GM19193 (cell line): ENCODE results near the gene SELENBP1.

Source experiments
- POLR2A ChIP-seq: IDR thresholded peaks from 4 replicates; pipeline ENCODE4 v1.6.1; 2011; ENCODE audit not compliant: insufficient read depth, insufficient read length; ENCODE audit errors: extremely low read depth

SELENBP1 gene

GRCh38 chr1:151334822-151335221, 37.7 kb downstream of the SELENBP1 start:
- TF ChIP-seq POLR2A: no peak

GRCh38 chr1:151327903-151328674, 44.4 kb downstream of the SELENBP1 start:
- no peak for TF ChIP-seq POLR2A

- TF ChIP-seq POLR2A: peak; percentile 80
Measured at GRCh38 chr1:151327223-151327902, 45.1 kb downstream of the SELENBP1 start, which contains the start of gene PI4KB. TSS of gene PI4KB (minus strand) at chr1:151327416. CDS start at chr1:151316481, 10,935 bp downstream.

DNA sequence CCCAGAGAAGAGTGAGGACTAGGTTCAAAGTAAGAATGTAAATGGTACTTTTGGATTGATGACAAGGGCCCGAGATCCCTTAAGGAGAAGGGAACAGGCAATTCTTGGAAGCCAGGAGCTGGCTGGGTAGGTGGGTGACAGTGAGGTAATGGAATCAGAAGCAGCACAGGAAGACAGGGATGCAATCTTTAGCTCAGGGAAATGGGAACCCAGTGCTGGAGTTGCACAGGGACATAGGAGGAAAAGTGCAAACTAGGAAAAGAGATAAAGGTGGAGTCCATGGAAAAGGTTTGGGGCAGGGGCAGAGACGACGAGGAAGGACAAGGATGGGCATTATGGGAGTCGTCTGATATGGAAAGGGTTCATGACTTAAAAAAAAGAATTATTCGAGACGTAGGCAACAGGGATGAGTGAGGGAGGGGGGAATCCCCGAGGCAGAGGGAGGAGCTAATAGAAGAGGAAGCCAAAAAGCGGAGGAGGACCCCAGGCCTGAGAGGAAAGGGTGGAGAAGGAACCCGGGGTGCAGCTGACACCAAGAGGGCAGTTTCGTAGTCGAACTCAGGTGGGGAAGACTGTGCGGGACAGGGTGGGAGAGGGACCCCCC, 45.8 kb downstream of the SELENBP1 start:
- TF ChIP-seq POLR2A: no peak

DNA sequence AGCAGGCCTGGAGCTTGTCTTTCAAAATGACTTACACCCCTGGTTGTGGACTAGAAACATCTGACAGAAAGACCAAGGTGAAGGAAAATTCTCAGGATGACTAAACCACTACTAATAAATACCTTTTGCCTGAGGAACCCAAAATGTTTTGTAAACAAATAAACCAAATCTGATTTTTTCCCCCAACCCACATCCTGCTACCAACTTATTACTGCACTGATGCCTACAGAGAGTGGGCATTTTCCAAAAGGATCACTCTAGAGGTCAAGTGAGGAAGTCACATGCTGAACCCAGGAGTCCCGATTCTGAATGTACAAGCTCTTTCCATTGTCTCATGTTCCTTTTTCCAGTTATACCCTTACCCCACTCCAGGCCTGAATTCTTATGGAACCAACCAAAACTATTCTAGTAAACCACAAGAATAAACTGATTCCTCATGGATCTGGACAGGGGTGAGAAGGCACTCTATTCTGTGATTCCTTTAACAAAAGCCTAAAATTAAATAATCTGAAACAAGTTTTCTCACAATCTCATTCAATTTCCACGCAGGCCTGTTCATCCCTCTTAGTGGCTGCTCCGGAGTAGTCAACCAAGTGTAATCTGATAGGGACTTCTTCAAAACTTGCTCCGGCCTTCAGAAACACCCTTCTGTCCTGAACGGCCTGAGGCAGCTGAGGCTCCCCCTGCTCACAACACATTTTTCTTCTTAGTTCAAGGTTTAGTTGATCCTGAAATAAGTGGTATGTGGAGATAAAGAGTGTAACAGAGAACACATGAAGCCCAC, 46.7 kb downstream of the SELENBP1 start:
- TF ChIP-seq POLR2A: no peak

GRCh38 chr1:151325231-151325630, 47.3 kb downstream of the SELENBP1 start:
- TF ChIP-seq POLR2A: no peak

- no peak for TF ChIP-seq POLR2A
Measured at GRCh38 chr1:151324390-151324930, 48.0 kb downstream of the SELENBP1 start.

- no peak for TF ChIP-seq POLR2A
Measured at GRCh38 chr1:151318975-151319374, 53.5 kb downstream of the SELENBP1 start.

DNA sequence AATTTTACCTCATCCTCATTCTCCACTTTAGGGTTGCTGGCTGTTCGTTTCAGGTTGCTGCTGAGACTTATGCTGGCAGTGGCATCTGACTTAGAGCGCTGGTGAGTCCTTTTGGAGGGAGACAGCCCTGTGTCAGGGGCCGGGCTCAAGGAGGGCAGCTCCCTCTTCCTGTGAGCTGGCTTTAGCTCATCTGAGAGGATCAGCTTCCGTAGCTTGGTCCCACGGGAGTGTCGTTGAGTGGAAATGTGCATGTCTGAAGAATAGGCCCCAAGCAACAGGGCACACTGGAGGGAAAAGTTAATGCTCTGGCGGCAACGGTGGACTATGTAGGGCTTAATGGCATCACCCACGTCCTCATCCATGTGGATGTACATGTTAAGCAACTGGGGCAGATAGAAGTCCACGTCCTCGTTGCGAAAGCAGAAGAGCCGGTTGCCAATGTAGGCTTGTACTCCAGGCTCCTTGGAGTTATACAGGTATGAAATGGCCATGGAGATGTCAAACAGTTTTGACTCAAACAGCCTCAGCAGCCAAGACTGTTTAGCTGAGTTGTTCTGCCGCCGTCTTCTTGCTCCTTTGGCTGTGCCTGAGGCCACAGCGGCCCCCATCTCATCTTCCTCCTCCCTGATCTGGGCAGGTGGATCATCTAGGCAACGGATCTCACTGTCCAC, 56.8 kb downstream of the SELENBP1 start:
- TF ChIP-seq POLR2A: no peak
